Occipital lobe (tissue), 2 donors: ENCODE results near the gene KRT25. TPM values are rescaled to one million over a fixed set of nuclear protein-coding genes. Genes with fewer than 3 reads are reported as not detected.

Experiments used
- DNase-seq: peaks from one replicate; lab custom pipeline; 2025; lab: John Stamatoyannopoulos, UW
- total RNA-seq: library from RNA; depleted of rRNA; stranded (reverse); fragments of >200 nt; gene quantifications from one replicate; pipeline ENCODE4 v1.2.3, GENCODE V29; 2014

The KRT25 gene, protein sequence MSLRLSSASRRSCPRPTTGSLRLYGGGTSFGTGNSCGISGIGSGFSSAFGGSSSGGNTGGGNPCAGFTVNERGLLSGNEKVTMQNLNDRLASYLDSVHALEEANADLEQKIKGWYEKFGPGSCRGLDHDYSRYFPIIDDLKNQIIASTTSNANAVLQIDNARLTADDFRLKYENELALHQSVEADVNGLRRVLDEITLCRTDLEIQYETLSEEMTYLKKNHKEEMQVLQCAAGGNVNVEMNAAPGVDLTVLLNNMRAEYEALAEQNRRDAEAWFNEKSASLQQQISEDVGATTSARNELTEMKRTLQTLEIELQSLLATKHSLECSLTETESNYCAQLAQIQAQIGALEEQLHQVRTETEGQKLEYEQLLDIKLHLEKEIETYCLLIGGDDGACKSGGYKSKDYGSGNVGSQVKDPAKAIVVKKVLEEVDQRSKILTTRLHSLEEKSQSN
- total RNA-seq = not detected

DNA sequence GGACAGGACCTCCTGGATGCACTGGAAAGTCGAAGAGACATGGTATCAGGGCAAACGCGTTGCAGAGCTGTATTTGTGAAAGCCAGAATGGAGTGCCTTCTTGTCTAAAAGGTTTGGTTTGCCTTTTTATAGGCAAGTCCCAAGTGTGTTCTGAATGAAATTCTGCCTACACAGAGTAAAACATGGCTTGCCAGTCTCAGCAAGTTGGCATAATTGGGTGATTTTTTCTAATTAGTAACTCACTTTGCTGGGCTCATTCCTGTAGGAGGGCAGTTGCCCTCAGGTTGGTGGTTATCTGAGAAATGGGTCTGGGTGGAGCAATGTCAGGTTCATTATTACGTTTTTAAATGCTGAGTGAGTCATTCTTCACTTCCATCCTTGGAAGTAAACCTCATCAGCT is at the start of gene KRT25:
Gene KRT25 (minus strand): TSS at position 101 of the 400 bp plus-strand sequence. CDS start 60 bp downstream, at position 41.
- no peak for DNase-seq

DNA sequence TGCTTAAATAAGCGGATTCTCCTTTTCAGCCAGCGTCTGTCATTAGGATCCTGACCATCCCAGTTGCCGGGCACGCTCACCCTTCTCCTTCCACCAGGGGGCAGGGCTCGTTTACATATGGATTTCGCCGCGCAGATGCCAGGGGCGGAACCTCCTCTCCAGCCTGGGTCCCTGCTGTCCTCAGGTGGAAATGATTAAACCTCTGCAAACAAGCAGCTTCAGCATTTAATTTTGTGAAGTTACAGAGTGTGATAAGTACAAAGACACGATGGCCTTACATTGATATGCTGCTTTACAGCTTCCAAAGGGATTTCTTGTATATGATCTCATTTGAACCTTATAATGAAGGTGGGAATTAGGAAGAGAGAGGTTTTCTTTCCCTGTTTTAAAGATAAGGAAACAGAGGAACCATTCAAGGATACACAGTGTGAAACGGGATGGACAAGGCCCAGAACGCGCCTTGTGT is 48.5 kb upstream of the KRT25 start:
- DNase-seq = peak; percentile 37

GRCh38 chr17:40801157-40801556 is 46.0 kb upstream of the KRT25 start:
- no peak for DNase-seq

GRCh38 chr17:40800381-40800780 is 45.2 kb upstream of the KRT25 start:
- no peak for DNase-seq

DNA sequence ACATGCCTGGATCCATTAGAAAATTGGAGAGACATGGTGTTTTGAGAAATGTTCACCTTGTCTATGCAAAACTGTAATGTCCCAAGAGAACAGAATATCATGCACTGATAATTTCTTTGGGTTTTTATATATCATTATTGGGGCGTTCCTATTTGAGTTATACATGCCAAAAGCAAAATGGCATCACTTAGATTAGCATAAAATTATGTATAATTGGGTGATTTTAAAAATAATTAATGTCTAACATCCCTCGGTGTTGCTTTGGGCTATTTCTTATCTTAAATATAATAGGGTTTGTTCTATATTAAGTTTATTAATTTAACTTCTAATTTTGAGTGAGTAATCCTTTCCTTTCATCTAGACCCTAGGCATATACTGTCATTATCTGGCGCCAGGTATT is 44.7 kb upstream of the KRT25 start, which contains the start of gene KRT28:
Gene KRT28 (minus strand): TSS at position 101 of the 400 bp plus-strand sequence. CDS start 66 bp downstream, at position 35.
- no peak for DNase-seq

DNA sequence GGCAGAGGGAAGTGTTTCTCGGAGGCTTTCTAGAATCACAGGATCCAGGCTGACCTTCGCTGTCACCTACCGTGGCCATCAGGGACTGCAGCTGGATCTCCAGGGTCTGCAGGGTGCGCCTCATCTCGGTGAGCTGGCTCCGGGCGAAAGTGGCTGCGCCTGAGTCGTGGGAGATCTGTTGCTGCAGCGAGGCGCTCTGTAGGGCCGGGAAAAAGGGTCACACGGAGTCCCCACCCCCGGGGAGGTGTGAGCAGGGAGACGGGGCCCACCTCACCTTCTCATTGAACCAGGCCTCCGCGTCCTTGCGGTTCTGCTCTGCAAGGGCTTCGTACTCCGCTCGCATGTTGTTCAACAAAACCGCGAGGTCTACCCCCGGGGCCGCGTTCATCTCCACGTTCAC is 41.7 kb upstream of the KRT25 start:
- no peak for DNase-seq

- no peak for DNase-seq
Observed at GRCh38 chr17:40795019-40795667, 40.0 kb upstream of the KRT25 start.

- DNase-seq = no peak
Observed at GRCh38 chr17:40794466-40794865, 39.3 kb upstream of the KRT25 start.

DNA sequence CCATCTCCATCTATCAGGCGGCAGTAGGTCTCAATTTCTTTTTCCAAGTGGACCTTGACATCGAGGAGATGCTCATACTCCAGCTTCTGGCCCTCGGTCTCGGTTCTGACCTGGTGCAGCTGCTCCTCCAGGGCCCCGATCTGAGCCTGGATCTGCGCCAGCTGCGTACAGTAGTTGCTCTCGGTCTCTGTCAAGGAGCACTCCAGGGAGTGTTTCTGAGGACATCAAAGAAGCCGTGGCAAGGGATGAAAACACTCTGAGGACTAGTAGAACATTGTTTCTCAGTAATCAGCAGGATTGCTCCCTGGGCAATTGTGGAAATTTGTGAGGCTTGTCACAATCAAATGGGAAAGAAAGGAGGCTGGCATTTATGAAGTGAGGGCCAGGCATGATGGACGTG is 38.7 kb upstream of the KRT25 start:
- DNase-seq = no peak

GRCh38 chr17:40791787-40792436 is 36.8 kb upstream of the KRT25 start:
- no peak for DNase-seq

- DNase-seq = no peak
Observed at GRCh38 chr17:40791111-40791510, 36.0 kb upstream of the KRT25 start.

GRCh38 chr17:40782450-40782849 is 27.3 kb upstream of the KRT25 start, which contains the start of gene KRT27:
TSS of gene KRT27 (minus strand) at chr17:40782550. CDS start at chr17:40782493, 57 bp downstream.
- no peak for DNase-seq

- DNase-seq = no peak
Observed at GRCh38 chr17:40779181-40779909, 24.2 kb upstream of the KRT25 start.

- DNase-seq = no peak
Observed at GRCh38 chr17:40778461-40778860, 23.3 kb upstream of the KRT25 start.

GRCh38 chr17:40777971-40778370 is 22.8 kb upstream of the KRT25 start:
- DNase-seq = no peak

GRCh38 chr17:40777459-40777858 is 22.3 kb upstream of the KRT25 start:
- DNase-seq = no peak

- DNase-seq = no peak
Observed at GRCh38 chr17:40775945-40776344, 20.8 kb upstream of the KRT25 start.

- no peak for DNase-seq
Observed at GRCh38 chr17:40772101-40772500, 17.0 kb upstream of the KRT25 start, which contains the start of gene KRT26. TSS of gene KRT26 (minus strand) at chr17:40772201. CDS start at chr17:40772113, 88 bp downstream.

- no peak for DNase-seq
Observed at GRCh38 chr17:40765657-40766056, 10.5 kb upstream of the KRT25 start.

DNA sequence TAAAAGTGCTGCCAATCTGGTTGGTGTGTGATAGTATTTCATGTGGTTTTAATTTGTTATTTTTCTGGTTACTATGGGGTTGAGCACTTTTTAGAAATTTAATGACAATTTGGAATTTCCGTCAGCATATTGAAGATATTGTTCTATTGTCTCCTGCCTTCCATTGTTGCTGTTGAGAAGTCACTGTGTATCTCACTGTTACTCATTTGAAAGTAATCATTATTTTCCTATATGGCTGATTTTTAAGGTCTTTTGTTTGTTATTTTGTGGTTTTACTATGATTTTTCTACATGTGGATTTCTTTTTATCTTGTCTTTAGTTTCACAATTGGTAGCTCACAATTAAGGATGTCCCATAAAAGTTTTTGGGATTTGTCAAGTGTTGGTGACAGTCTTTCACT is 8.6 kb upstream of the KRT25 start:
- no peak for DNase-seq
